22Rv1 (cell line): ENCODE results near the gene PRDM10.

Experiments used
- ZFX ChIP-seq: fragments of 450-650 bp; IDR thresholded peaks from 2 replicates; pipeline ENCODE4 v1.6.1; 2017; ENCODE audit warnings: antibody characterized with exemption, borderline replicate concordance
- TF ChIP-seq, protein P1 (sequence below): fragments of 450-650 bp; IDR thresholded peaks from 2 replicates; pipeline ENCODE4 v1.5.1; 2017; ENCODE audit warnings: mild to moderate bottlenecking

DNA sequence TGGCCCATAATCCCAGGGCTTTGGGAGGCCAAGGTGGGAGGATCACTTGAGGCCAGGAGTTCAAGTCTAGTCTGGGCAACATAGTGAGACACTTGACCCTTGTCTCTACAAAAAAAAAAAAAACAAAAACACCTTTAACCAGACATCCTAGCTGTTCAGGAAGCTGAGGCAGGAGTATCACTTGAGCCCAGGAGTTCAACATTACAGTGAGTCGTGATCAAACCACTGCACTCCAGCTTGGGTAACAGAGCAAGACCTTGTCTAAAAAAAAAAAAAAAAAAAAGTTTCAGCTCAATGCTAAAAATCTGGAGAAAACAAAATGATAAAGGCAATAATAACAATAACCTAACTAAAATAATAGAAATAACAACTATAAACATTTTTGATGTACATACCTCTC, 44.5 kb upstream of the PRDM10 start:
- TF ChIP-seq, protein P1, sequence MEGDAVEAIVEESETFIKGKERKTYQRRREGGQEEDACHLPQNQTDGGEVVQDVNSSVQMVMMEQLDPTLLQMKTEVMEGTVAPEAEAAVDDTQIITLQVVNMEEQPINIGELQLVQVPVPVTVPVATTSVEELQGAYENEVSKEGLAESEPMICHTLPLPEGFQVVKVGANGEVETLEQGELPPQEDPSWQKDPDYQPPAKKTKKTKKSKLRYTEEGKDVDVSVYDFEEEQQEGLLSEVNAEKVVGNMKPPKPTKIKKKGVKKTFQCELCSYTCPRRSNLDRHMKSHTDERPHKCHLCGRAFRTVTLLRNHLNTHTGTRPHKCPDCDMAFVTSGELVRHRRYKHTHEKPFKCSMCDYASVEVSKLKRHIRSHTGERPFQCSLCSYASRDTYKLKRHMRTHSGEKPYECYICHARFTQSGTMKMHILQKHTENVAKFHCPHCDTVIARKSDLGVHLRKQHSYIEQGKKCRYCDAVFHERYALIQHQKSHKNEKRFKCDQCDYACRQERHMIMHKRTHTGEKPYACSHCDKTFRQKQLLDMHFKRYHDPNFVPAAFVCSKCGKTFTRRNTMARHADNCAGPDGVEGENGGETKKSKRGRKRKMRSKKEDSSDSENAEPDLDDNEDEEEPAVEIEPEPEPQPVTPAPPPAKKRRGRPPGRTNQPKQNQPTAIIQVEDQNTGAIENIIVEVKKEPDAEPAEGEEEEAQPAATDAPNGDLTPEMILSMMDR: no peak
- no peak for TF ChIP-seq ZFX
